HCT116 (cell line): ENCODE data around the gene DNAJB5. TPM values are rescaled to one million over a fixed set of nuclear protein-coding genes. Genes with fewer than 3 reads are reported as not detected.

Experiments used
- ATAC-seq: fragments of 200-7000 bp; cut with Tn5 transposase; 2 replicates; pipeline ENCODE4 v1.9.1; 2020; ENCODE audit warnings: mild to moderate bottlenecking, moderate library complexity
- BruUV-seq: library from RNA; stranded (reverse); fragments of 400-500 nt; replicated peaks from 2 replicates; lab custom pipeline; 2021; lab: Mats Ljungman, UMichigan
- CTCF ChIA-PET: fragments of 300-600 bp; sonication (Branson Sonifier 250); formaldehyde crosslinking; loops from one replicate; lab custom pipeline; 2021; ENCODE audit warnings: antibody characterized with exemption; lab: Charles Lee
- POLR2A ChIA-PET: fragments of 300-600, 350-600 bp; sonication (Branson Sonifier 250); formaldehyde crosslinking; loops from one replicate; lab custom pipeline; 2021; ENCODE audit warnings: antibody characterized with exemption; lab: Charles Lee
- RAD21 ChIA-PET, 2 experiments: fragments of 300-600 bp; sonication (Branson Sonifier 250); formaldehyde crosslinking; loops; one replicate each; lab custom pipeline; 2023; ENCODE audit warnings: low total read pairs in 2 of 2; ENCODE audit not compliant: uncharacterized antibody in 2 of 2, unreplicated experiment in 2 of 2, low non-redundant PET in 1 of 2; lab: Charles Lee
- DNase-seq: peaks from one replicate; pipeline ENCODE4 v3.0.0-alpha.2; 2010; ENCODE audit warnings: low read depth, low spot score
- H2AFZ ChIP-seq: fragments of 200-600 bp; shearing (Covaris generic), sonication (generic); 2 replicates; pipeline ENCODE4 v1.6.1; 2017; ENCODE audit warnings: low read depth, mixed run types, mixed read lengths, antibody characterized with exemption, low read length; ENCODE audit not compliant: poor library complexity, severe bottlenecking
- H3K27ac ChIP-seq: 2 replicates; pipeline ENCODE4 v1.5.1; 2012; ENCODE audit warnings: low read depth, low read length
- H3K27me3 ChIP-seq: fragments of 200-600 bp; sonication (generic); 2 replicates; pipeline ENCODE4 v1.6.1; 2016; ENCODE audit warnings: mixed run types, low read length, mixed read lengths; ENCODE audit not compliant: insufficient read depth
- H3K36me3 ChIP-seq, 2 experiments: fragments of 200-500 bp in 1 of 2; fragments of 200-600 bp in 1 of 2; sonication (Bioruptor generic) in 1 of 2; sonication (generic) in 1 of 2; 2 replicates each; pipeline versions ENCODE4 v1.5.1 to v1.6.1; 2014 to 2016; ENCODE audit warnings: low read length in 2 of 2, inconsistent platforms in 1 of 2, mixed read lengths in 1 of 2, mixed run types in 1 of 2; ENCODE audit not compliant: insufficient read depth in 2 of 2, control insufficient read depth in 1 of 2
- H3K4me1 ChIP-seq, 2 experiments: fragments of 200-600 bp in 1 of 2; sonication (generic) in 1 of 2; 2 replicates each; pipeline versions ENCODE4 v1.5.1 to v1.6.1; 2012 to 2017; ENCODE audit warnings: low read length in 2 of 2, inconsistent platforms in 1 of 2, mild to moderate bottlenecking in 1 of 2, mixed read lengths in 1 of 2, mixed run types in 1 of 2, moderate library complexity in 1 of 2; ENCODE audit not compliant: insufficient read depth in 2 of 2, control insufficient read depth in 1 of 2
- H3K4me2 ChIP-seq: fragments of 200-600 bp; sonication (generic); 2 replicates; pipeline ENCODE4 v1.6.1; 2017; ENCODE audit warnings: mixed run types, low read length, mixed read lengths
- H3K4me3 ChIP-seq, 2 experiments: fragments of 200-600 bp in 1 of 2; sonication (generic) in 1 of 2; replicated peaks in 1 of 2; 2 replicates each; pipeline ENCODE4 v1.5.1; 2011 to 2016; ENCODE audit warnings: low read length in 2 of 2, control low read depth in 1 of 2, low read depth in 1 of 2, mild to moderate bottlenecking in 1 of 2, mixed read lengths in 1 of 2, mixed run types in 1 of 2
- H3K79me2 ChIP-seq: fragments of 200-600 bp; sonication (generic); 2 replicates; pipeline ENCODE4 v1.6.1; 2017; ENCODE audit warnings: mild to moderate bottlenecking, mixed run types, low read length, moderate library complexity, mixed read lengths; ENCODE audit not compliant: insufficient read depth
- H3K9ac ChIP-seq: fragments of 200-600 bp; sonication (generic); 2 replicates; pipeline ENCODE4 v1.6.1; 2016; ENCODE audit warnings: low read length, mixed read lengths
- H3K9me2 ChIP-seq: fragments of 200-600 bp; sonication (generic), shearing (Covaris generic); 2 replicates; pipeline ENCODE4 v1.6.1; 2017; ENCODE audit warnings: mixed run types, mild to moderate bottlenecking, moderate library complexity; ENCODE audit not compliant: insufficient read depth
- H3K9me3 ChIP-seq, 2 experiments: fragments of 200-500 bp in 1 of 2; fragments of 200-600 bp in 1 of 2; sonication (Bioruptor generic) in 1 of 2; sonication (generic) in 1 of 2; 2 replicates each; pipeline ENCODE4 v1.6.1; 2014 to 2017; ENCODE audit warnings: low read length in 2 of 2, mixed read lengths in 2 of 2, inconsistent platforms in 1 of 2, low read depth in 1 of 2, mild to moderate bottlenecking in 1 of 2, mixed run types in 1 of 2, moderate library complexity in 1 of 2; ENCODE audit not compliant: control insufficient read depth in 1 of 2, insufficient read depth in 1 of 2
- H4K20me1 ChIP-seq: fragments of 200-600 bp; sonication (generic), shearing (Covaris generic); 2 replicates; pipeline ENCODE4 v1.6.1; 2017; ENCODE audit warnings: mixed run types, mild to moderate bottlenecking, moderate library complexity; ENCODE audit not compliant: insufficient read depth
- CTCF ChIP-seq, 3 experiments: fragments of 200-600 bp in 1 of 3; sonication (generic) in 1 of 3; IDR thresholded peaks in 2 of 3; conservative IDR thresholded peaks in 1 of 3; 2 replicates each; pipeline ENCODE4 v1.5.1; 2012 to 2017; ENCODE audit warnings: low read depth in 2 of 3, low read length in 2 of 3, antibody characterized with exemption in 1 of 3, borderline replicate concordance in 1 of 3, control low read depth in 1 of 3, mild to moderate bottlenecking in 1 of 3, mixed read lengths in 1 of 3, mixed run types in 1 of 3, moderate library complexity in 1 of 3; ENCODE audit not compliant: insufficient read depth in 1 of 3
- ELF1 ChIP-seq: IDR thresholded peaks from 2 replicates; pipeline ENCODE4 v1.6.1; 2012; ENCODE audit warnings: low read depth, borderline replicate concordance
- POLR2A ChIP-seq: IDR thresholded peaks from 2 replicates; pipeline ENCODE4 v1.7.0; 2011; ENCODE audit warnings: borderline replicate concordance; ENCODE audit not compliant: insufficient read depth, insufficient read length; ENCODE audit errors: extremely low read depth
- RAD21 ChIP-seq: IDR thresholded peaks from 2 replicates; pipeline ENCODE4 v1.6.1; 2012; ENCODE audit warnings: low read depth, mild to moderate bottlenecking
- SIN3A ChIP-seq: IDR thresholded peaks from 2 replicates; pipeline ENCODE4 v1.6.1; 2012; ENCODE audit warnings: low read depth
- SP1 ChIP-seq: IDR thresholded peaks from 2 replicates; pipeline ENCODE4 v1.6.1; 2012; ENCODE audit warnings: low read depth
- intact Hi-C: fragments of 100-400 bp; cut with micrococcal nuclease; formaldehyde crosslinking; loops from 2 replicates; pipeline ENCODE4 v1.10.0; 2022
- total RNA-seq: library from RNA; stranded (reverse); gene quantifications from one replicate; pipeline ENCODE4 v1.2.1, GENCODE V29; 2021; ENCODE audit not compliant: unreplicated experiment
- TF ChIP-seq, protein P1 (sequence below): IDR thresholded peaks from 2 replicates; pipeline ENCODE4 v1.6.1; 2012

The DNAJB5 gene
- total RNA-seq, 1 experiment from 2014 or later = 3.6 TPM

DNA sequence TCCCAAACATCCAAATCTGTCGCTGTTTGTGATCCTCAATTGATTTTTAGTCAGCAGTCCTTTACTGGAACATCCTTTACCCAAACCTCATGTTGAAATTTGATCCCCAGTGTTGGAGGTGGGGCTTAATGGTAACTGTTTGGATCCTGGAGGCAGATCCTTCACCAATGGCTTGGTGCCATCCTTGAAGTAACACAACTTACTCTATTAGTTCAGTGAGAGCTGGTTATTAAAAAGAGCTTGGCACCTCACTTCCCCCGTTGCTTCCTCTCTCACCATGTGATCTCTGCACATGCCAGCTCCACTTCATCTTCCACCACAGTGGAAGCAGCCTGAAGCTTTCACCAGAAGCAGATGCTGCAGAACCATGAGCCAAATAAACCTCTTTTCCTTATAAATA, 40.3 kb downstream of the DNAJB5 start (continued):
- TF ChIP-seq, protein P1, sequence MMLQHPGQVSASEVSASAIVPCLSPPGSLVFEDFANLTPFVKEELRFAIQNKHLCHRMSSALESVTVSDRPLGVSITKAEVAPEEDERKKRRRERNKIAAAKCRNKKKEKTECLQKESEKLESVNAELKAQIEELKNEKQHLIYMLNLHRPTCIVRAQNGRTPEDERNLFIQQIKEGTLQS = no peak
- no peak for TF ChIP-seq ELF1
- TF ChIP-seq POLR2A = no peak
- TF ChIP-seq RAD21 = no peak
- TF ChIP-seq SP1 = no peak

- ChIA-PET POLR2A (no interaction called here), RAD21 (no interaction called here), CTCF (interaction anchor here (1.7 kb wide), 1 partner anchor 18 kb away, joined by 5 read pairs; no protein-coding TSS in a partner anchor)
- DNase-seq (no peak), ATAC-seq (no peak)
- Histone ChIP-seq H4K20me1 (no peaks in the 10 kb centered on the region), H3K9me3 (no peaks in the 10 kb centered on the region), H3K27ac (no peak overlapping the region), H3K4me2 (no peak overlapping the region), H3K9me2 (no peaks in the 10 kb centered on the region), H3K4me1 (no peaks in the 10 kb centered on the region; a peak in 1 of 4 replicates), H2AFZ (no peak overlapping the region), H3K9ac (no peak overlapping the region), H3K79me2 (no peaks in the 10 kb centered on the region), H3K4me3 (no peak overlapping the region), H3K27me3 (no peaks in the 10 kb centered on the region), H3K36me3 (no peaks in the 10 kb centered on the region)
- TF ChIP-seq SIN3A (no peak), CTCF (IDR thresholded peaks at IDR 0.05 in 2 of 3, conservative IDR thresholded peaks at IDR 0.05 in 1 of 3; ENCODE audit: borderline replicate concordance in 1 of 3, insufficient read depth in 1 of 3, low read depth in 2 of 3, low read length in 2 of 3) (no peak)
- BruUV-seq = no TSS peak
- intact Hi-C loops = no loop called here
These were observed 43.6 kb downstream of the DNAJB5 start for GRCh38 chr9:35033101-35033500.
